ENCODE results near the gene RPS2.

DNA sequence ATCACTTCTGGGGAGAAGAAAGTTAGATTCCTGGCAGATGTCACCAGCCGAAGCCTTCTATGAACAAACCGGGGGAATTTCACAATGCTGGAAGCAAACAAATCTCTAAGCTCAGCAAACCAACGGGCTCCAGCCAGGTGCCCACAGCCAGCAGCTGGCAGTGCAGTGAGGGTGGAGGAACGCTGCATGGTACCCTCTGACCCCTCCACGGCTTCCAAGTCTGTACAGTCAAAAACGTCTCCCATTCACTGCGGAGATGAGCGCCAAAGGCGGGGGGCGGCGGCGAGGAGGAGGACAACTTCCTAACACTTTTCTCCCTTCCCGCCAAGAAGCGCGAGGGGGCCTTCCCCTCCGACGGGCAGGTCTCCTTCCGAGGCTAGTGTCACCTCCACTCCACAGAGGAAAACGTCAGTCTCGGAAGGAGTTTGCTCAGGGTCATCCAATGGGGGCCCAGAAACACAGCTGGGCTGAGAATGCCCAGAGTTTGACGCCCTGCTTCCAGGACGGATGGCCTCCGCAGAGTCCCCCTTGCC, 44.1 kb upstream of the RPS2 start:
- TF ChIP-seq POLR2A (IDR thresholded peaks at IDR 0.05; ENCODE audit: low read depth, low read length) (no peak), POLR2AphosphoS5 (IDR thresholded peaks at IDR 0.05; ENCODE audit: low read depth, low read length) (no peak)

Data from GM12892 (cell line).